Heart left ventricle (tissue), 13 donors: Measurements from ENCODE around the gene DNAAF3.

Source experiments
- POLR2A ChIP-seq, 2 donors: fragments of 450-650 bp; IDR thresholded peaks; one replicate each; pipeline ENCODE4 v1.6.1; 2017; ENCODE audit warnings: antibody characterized with exemption in 2 of 2, mild to moderate bottlenecking in 2 of 2, moderate library complexity in 2 of 2
- TF ChIP-seq, protein P1 (sequence below), 12 donors: fragments of 200-600 bp; sonication (generic) in 4 of 12; IDR thresholded peaks; one replicate each; pipeline versions ENCODE4 v1.5.0 to v1.8.0; 2018 to 2022; ENCODE audit warnings: antibody characterized with exemption in 12 of 12, mild to moderate bottlenecking in 5 of 12
- donor health status: ischemic (EF 13 %, LVEDD 7.1; RV severe dilation, severe dysfunction).
- donor health status: DM: no; HTN: yes; CAD: no.
- donor health status: DM: no; HTN: no; CAD: no.
- donor health status: ischemic (EF 25% LVEDD 6.9; RV normal size, moderate dysfunction).
- donor health status: ischemic (EF 25% LVEDD 5.7; RV mildly dilated, moderate dysfunction).
- donor health status: ischemic (EF 35%, LVEDD 5.7; RV mildly dilated, moderate dysfunction).
- donor health status: nonischemic (EF 11% LVEDD 7.7; RV severe dilation, severe dysfunction).
- donor health status: DM: yes; HTN: yes; CAD: no.
- donor health status: PGD.
- donor health status: ischemic (EF 29% LVEDD 5.4; RV normal size, mild dysfunction).
- donor health status: nonischemic (EF 23%, LVEDD 6.1; RV moderate dilation, normal function).

DNA sequence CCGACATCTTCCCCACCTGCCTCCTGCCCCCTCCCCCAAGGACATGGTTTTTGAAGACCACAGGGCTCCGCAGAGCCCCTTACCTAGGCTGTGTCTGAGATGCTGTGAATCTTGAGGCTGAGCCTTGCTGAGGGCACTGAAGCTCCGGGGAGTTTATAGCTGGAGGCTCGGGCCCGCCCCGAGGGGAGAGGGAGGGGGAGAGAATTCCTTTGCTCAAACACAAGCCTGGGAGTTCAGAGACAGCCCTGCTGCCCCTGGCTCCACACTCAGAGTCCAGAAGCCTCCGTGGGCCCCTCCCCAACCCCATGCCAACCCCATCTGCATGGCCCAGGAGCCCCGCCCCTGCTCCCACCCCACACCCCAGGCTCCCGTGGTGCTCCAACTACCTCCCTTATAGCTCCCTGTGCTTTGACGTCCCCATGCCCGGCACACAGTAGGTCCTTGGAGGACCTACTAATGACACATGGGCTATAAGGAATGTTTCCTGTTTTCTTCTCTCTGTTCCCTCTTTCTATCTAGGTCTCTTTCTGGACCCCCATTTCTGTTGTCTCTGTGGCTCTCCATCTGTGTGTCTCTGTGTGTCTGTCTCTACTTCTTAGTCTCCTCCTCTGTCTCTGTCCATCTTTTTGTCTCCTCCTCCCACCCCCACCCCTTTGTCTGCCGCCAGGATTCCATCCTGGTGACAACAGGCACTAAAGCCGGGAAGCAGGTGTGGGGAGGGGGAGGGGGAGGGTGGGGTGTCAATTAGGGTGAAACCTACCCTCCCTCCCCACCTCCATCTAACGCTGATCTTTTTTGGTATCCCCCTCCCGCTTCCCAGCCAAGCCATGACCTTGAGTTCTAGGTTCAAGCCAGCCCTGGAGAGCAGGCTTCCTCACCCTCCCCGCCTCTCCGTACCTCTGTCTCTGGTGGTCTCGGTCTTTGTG lies 17.1 kb downstream of the DNAAF3 start, which contains the start of gene TNNT1:
- TF ChIP-seq, protein P1, sequence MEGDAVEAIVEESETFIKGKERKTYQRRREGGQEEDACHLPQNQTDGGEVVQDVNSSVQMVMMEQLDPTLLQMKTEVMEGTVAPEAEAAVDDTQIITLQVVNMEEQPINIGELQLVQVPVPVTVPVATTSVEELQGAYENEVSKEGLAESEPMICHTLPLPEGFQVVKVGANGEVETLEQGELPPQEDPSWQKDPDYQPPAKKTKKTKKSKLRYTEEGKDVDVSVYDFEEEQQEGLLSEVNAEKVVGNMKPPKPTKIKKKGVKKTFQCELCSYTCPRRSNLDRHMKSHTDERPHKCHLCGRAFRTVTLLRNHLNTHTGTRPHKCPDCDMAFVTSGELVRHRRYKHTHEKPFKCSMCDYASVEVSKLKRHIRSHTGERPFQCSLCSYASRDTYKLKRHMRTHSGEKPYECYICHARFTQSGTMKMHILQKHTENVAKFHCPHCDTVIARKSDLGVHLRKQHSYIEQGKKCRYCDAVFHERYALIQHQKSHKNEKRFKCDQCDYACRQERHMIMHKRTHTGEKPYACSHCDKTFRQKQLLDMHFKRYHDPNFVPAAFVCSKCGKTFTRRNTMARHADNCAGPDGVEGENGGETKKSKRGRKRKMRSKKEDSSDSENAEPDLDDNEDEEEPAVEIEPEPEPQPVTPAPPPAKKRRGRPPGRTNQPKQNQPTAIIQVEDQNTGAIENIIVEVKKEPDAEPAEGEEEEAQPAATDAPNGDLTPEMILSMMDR (IDR thresholded peaks at IDR 0.05), result no peak
- peak in 1 of 2 donors; percentile 3 for TF ChIP-seq POLR2A (IDR thresholded peaks at IDR 0.05)
